ENCODE measurements around the gene AQP5.

The AQP5 gene

GRCh38 chr12:49950273-49951251 is 11.1 kb upstream of the AQP5 start, which contains the start of gene AQP2:
TSS of gene AQP2 (plus strand) at chr12:49950737. CDS start at chr12:49950831, 94 bp downstream.
- no peak for DNase-seq (ENCODE audit: low read depth)
- TF ChIP-seq, protein P1, sequence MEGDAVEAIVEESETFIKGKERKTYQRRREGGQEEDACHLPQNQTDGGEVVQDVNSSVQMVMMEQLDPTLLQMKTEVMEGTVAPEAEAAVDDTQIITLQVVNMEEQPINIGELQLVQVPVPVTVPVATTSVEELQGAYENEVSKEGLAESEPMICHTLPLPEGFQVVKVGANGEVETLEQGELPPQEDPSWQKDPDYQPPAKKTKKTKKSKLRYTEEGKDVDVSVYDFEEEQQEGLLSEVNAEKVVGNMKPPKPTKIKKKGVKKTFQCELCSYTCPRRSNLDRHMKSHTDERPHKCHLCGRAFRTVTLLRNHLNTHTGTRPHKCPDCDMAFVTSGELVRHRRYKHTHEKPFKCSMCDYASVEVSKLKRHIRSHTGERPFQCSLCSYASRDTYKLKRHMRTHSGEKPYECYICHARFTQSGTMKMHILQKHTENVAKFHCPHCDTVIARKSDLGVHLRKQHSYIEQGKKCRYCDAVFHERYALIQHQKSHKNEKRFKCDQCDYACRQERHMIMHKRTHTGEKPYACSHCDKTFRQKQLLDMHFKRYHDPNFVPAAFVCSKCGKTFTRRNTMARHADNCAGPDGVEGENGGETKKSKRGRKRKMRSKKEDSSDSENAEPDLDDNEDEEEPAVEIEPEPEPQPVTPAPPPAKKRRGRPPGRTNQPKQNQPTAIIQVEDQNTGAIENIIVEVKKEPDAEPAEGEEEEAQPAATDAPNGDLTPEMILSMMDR (conservative IDR thresholded peaks at IDR 0.05; ENCODE audit: low read depth, low read length), result no peak
- H3K4me3 ChIP-seq (ENCODE audit: low read depth, low read length), result no peak within 1 kb of the TSS

GRCh38 chr12:49951411-49952240 is 10.0 kb upstream of the AQP5 start:
- H3K4me3 ChIP-seq (ENCODE audit: low read depth, low read length), result no peak overlapping the region
- DNase-seq (ENCODE audit: low read depth), result no peak
- TF ChIP-seq, protein P1 (conservative IDR thresholded peaks at IDR 0.05; ENCODE audit: low read depth, low read length), result no peak

DNA sequence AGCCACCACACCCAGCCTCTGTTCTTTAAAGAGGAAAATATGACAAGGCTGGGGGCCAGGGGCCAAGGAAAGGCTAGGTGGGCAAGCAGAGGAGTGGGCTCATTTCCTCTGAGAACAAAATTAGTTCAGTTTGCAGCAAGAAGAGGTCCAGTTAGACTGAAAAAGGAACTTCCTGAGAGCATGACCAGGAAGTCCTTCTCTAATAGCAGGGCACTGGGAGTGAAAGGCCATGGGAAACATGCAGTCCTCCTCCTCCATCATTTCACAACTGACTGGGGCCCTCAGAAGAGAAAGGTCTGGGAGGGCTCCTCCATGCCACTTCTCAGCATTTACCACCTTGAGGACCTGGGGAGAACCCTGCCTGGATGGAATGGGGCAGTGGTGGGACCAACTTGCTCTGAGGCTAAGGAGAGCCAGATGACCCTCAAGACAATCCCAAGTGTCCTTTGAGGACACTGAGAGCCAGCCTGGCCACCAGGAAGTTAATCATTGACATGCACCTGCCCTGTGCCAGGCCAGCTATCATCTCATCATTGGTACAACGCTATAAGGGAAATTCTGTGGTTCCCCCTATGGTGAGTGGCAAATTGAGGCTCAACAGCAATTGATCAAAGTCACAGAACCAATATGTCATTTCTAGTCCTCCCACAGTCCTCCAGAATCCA is 9.1 kb upstream of the AQP5 start:
- TF ChIP-seq, protein P1 (conservative IDR thresholded peaks at IDR 0.05; ENCODE audit: low read depth, low read length), result no peak
- DNase-seq (ENCODE audit: low read depth), result no peak
- no peak overlapping the region for H3K4me3 ChIP-seq (ENCODE audit: low read depth, low read length)

- no peak for DNase-seq (ENCODE audit: low read depth)
- TF ChIP-seq, protein P1 (conservative IDR thresholded peaks at IDR 0.05; ENCODE audit: low read depth, low read length), result no peak
- no peak overlapping the region for H3K4me3 ChIP-seq (ENCODE audit: low read depth, low read length)
Measured at GRCh38 chr12:49953151-49953550, 8.5 kb upstream of the AQP5 start.

DNA sequence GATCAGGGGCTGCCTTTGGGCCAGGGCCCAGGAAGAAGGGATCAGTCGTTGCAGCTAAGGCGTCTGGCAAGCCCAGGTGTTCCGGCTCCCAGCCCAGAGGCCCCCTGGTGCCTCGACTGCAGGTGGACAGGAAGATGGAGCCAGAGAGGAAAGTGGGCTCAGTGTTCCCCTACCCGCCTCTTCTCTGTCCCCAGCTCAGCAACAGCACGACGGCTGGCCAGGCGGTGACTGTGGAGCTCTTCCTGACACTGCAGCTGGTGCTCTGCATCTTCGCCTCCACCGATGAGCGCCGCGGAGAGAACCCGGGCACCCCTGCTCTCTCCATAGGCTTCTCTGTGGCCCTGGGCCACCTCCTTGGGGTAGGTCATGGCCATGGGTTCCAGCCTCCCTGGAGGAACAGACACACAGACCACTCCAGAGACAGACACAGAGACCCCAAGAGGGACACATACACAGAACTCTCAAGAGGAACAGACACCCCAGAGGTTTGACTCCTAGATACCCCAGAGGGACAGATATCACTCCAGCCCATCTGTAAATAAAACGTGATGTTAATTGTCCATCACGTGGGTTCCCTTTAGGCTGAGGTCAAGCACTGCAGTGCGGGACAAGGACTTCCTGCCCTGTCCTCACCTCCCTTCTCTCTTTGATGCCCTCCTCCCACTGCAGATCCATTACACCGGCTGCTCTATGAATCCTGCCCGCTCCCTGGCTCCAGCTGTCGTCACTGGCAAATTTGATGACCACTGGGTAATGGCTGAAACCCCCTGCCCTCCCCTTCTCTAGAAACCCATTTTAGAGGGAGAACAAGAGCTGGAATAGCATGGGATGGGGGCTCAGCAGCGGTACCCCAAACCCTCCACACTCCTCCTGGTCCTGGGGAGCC is 7.5 kb upstream of the AQP5 start:
- no peak for DNase-seq (ENCODE audit: low read depth)
- no peak overlapping the region for H3K4me3 ChIP-seq (ENCODE audit: low read depth, low read length)
- TF ChIP-seq, protein P1 (conservative IDR thresholded peaks at IDR 0.05; ENCODE audit: low read depth, low read length), result no peak
